Measurements from ENCODE around the gene RABEP2.
"Not testable (repeated sequence)": the region's sequence is repeated elsewhere in the genome, so short reads cannot be mapped to it uniquely, and the experiment has no call there.

Gene RABEP2

DNA sequence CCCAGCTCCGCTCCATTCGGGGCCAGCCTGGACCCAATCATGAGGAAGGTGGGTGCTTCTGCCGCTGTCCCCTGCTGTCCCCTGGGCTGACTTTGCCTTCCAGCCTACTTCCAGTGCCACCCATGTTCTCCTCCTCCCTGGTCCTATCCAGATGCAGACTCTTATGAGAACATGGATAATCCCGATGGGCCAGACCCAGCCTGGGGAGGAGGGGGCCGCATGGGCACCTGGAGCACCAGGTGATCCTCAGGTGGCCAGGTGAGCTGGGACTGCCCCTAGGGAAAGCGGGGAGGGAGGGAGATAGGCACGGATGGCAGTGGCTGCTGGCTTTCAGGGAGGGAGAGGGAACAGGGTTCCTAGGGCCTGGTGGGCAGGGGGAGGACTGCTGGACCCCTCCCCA is 13.7 kb upstream of the RABEP2 start:
- TF ChIP-seq GATA1 (IDR thresholded peaks at IDR 0.05; ENCODE audit: low read depth, low read length) = no peak
- no peak for TF ChIP-seq POLR2A (IDR thresholded peaks at IDR 0.05; ENCODE audit: low read length)
- DNase-seq = no peak

DNA sequence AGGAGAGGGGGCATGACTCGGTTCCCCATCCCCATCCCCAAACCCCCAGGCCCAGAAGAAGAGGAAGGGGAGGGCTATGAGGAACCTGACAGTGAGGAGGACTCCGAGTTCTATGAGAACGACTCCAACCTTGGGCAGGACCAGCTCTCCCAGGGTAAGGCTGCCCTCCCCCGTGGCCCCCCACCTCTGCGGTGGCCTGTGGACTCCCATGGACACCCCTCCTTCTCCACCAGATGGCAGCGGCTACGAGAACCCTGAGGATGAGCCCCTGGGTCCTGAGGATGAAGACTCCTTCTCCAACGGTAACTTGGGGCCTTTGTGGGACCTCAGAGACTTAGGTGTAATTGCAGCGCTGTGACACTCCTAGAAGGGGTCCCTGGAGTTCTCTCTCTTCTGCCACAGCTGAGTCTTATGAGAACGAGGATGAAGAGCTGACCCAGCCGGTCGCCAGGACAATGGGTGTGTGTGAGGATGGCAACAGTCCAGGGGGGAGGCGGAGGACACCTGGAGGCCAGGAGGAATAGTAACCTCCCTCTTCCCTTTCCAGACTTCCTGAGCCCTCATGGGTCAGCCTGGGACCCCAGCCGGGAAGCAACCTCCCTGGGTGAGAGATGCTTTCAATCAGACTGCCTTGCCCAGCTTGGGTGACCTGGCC is 12.3 kb upstream of the RABEP2 start:
- TF ChIP-seq POLR2A (IDR thresholded peaks at IDR 0.05; ENCODE audit: low read length) = no peak
- no peak for TF ChIP-seq GATA1 (IDR thresholded peaks at IDR 0.05; ENCODE audit: low read depth, low read length)

DNA sequence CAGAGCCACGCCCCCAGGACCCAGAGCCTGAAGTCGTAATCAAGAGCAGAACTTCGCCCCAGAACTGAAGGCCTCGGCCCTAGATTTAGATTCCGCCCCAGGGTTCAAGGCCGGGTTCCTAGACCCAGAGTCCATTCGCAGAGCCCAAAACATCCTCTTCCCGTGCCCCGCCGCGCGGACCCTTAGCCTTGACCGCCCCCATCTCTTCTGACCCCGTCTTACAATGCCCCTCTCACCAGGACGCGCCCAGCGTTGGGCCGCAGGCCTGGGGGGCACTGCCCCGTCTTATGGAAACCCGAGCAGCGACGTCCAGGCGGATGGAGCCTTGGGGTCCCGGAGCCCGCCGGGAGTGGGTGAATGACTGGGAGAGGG is 11.7 kb upstream of the RABEP2 start:
- DNase-seq = no peak
- TF ChIP-seq GATA1 (IDR thresholded peaks at IDR 0.05; ENCODE audit: low read depth, low read length) (no peak), POLR2A (IDR thresholded peaks at IDR 0.05; ENCODE audit: low read length) (no peak)

More for the DNA sequence above, 12.3 kb upstream of the RABEP2 start:
- DNase-seq = no peak

DNA sequence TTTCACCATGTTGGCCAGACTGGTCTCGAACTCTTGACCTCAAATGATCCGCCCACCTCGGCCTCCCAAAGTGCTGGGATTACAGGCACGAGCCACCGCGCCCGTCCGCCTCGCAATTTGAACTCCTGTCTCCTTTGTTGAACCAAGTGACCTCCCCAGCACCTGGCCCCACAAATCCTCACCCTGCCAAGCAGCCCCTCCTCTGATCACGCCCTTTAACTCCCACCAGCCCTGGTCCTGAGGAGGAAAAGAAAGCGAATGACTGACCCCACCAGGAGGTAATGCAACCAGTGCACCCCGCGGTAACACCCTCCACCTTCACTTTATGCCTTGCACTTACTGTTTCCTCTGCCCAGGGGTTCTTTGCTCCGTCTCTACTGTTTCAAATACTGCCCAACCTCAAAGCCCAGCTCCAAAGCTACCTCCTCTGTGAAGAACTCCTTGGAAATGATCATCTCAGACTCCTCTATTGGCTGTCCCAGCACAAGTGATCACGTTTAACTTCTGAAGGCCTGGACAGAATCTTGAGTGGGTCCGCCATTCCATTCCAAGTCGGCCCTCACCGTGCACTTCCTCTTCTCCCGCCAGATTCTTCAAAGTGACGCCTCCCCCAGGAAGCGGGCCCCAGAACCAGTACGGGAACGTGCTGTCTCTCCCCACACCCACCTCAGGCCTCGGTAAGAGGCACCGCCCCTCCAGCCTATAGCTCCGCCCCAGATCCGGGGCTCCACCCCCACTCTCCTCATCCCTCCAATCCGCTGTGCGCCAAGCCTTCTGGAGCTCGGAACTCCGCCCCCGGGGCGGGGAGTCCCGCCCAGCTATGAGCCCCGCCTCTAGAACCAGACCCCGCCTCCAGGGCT is 11.1 kb upstream of the RABEP2 start:
- DNase-seq = peak; percentile 87 to 92
- no peak for TF ChIP-seq GATA1 (IDR thresholded peaks at IDR 0.05; ENCODE audit: low read depth, low read length)
- TF ChIP-seq POLR2A (IDR thresholded peaks at IDR 0.05; ENCODE audit: low read length) = no peak

DNA sequence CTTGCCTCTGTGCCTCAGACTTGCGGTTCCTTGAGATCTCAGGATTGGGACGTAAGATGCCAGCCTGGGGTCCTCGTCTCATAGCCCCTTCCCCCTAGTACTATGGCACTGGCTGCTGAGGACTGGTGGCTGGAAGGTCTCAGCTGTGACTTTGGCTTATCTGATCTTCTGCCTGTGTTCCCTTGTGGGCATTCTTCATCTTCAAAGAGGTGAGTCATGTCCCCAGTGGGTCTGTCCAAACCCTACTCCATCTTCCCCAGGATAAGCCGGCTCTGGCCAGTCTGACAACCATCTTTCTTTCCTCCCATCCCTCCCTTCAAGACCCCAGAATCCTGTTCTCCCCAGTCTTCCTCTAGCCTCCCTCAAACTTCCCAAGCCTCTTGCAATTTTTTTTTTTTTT is 10.3 kb upstream of the RABEP2 start:
- TF ChIP-seq POLR2A (IDR thresholded peaks at IDR 0.05; ENCODE audit: low read length) = no peak
- TF ChIP-seq GATA1 (IDR thresholded peaks at IDR 0.05; ENCODE audit: low read depth, low read length) = no peak
- DNase-seq = no peak

DNA sequence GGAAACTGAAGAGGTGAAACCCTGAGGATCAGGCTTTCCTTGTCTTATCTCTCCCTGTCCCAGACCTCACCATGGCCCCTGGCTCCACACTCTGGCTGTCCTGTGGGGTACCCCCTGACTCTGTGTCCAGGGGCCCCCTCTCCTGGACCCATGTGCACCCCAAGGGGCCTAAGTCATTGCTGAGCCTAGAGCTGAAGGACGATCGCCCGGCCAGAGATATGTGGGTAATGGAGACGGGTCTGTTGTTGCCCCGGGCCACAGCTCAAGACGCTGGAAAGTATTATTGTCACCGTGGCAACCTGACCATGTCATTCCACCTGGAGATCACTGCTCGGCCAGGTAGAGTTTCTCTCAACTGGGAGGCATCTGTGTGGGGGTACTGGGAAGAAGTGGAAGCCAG is 8.1 kb upstream of the RABEP2 start:
- DNase-seq = no peak
- TF ChIP-seq POLR2A (IDR thresholded peaks at IDR 0.05; ENCODE audit: low read length) = no peak
- no peak for TF ChIP-seq GATA1 (IDR thresholded peaks at IDR 0.05; ENCODE audit: low read depth, low read length)

DNA sequence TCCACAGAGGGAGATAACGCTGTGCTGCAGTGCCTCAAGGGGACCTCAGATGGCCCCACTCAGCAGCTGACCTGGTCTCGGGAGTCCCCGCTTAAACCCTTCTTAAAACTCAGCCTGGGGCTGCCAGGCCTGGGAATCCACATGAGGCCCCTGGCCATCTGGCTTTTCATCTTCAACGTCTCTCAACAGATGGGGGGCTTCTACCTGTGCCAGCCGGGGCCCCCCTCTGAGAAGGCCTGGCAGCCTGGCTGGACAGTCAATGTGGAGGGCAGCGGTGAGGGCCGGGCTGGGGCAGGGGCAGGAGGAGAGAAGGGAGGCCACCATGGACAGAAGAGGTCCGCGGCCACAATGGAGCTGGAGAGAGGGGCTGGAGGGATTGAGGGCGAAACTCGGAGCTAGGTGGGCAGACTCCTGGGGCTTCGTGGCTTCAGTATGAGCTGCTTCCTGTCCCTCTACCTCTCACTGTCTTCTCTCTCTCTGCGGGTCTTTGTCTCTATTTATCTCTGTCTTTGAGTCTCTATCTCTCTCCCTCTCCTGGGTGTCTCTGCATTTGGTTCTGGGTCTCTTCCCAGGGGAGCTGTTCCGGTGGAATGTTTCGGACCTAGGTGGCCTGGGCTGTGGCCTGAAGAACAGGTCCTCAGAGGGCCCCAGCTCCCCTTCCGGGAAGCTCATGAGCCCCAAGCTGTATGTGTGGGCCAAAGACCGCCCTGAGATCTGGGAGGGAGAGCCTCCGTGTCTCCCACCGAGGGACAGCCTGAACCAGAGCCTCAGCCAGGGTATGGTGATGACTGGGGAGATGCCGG is 7.5 kb upstream of the RABEP2 start:
- TF ChIP-seq POLR2A (IDR thresholded peaks at IDR 0.05; ENCODE audit: low read length) (no peak), GATA1 (IDR thresholded peaks at IDR 0.05; ENCODE audit: low read depth, low read length) (no peak)
- no peak for DNase-seq

DNA sequence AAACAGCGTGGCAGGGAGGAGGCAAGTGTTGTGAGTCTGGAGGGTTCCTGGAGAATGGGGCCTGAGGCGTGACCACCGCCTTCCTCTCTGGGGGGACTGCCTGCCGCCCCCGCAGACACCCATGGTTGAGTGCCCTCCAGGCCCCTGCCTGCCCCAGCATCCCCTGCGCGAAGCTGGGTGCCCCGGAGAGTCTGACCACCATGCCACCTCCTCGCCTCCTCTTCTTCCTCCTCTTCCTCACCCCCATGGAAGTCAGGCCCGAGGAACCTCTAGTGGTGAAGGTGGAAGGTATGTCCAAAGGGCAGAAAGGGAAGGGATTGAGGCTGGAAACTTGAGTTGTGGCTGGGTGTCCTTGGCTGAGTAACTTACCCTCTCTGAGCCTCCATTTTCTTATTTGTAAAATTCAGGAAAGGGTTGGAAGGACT is 6.8 kb upstream of the RABEP2 start, which contains the start of gene CD19:
CD19 (plus strand) TSS at position 171 of the 425 bp plus-strand sequence; CDS start at position 201, 30 bp downstream.
- TF ChIP-seq GATA1 (IDR thresholded peaks at IDR 0.05; ENCODE audit: low read depth, low read length) = no peak
- TF ChIP-seq POLR2A (IDR thresholded peaks at IDR 0.05; ENCODE audit: low read length) = no peak
- DNase-seq = no peak

DNA sequence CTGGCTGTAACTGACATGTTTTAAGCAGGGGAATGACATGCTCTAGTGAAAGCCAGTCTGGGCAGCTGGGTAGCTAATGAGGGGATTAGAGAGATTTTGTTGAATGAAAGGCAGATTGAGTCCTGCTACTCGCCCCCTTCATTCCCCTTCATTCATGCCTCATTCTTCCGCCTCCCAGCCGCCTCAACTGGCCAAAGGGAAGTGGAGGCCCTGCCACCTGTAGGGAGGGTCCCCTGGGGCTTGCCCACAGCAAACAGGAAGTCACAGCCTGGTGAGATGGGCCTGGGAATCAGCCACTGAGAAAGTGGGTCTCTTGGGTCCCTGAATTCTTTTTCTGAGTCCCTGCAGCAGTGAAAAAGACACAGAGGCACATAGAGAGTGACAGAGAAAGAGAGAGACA is 5.6 kb upstream of the RABEP2 start:
- no peak for DNase-seq
- TF ChIP-seq POLR2A (IDR thresholded peaks at IDR 0.05; ENCODE audit: low read length) = no peak

DNA sequence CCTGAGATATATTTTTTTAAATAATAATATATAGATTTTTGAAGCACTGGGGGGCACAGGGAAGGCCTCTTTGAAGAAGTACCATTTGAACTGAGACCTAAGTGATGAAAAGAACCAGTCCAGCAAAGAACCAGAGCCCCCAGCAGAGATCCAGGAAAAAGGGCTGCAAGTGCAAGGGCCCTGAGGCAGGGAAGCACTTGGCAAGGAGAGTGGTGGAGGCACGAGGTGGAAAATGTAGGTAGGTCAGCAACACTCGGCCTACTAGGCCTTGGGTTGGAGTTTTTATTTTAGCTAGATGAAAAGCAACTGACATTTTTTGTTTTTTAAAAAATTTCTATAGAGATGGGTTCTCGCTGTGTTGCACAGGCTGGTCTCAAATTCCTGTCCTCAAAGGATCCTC is 5.2 kb upstream of the RABEP2 start:
- TF ChIP-seq POLR2A (IDR thresholded peaks at IDR 0.05; ENCODE audit: low read length) = no peak
- DNase-seq = no peak

DNA sequence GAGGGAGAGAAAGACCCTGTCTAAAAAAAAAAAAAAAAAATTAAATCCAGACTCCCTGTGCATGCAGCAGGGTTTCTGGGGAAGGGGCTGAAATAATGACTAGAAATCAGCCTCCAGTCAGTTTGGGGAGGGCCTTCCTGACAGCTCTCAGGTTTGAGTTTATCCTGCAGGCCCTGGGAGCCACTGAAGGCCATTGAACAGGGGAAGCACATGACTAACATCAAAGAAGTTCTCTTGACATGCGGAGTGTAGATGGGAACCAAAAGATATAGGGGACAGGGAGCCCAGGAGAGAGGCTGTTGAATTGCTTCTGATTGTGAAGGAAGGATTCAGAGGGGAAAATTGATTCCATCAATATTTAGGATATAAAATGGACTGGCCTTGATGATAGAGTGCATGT is 2.8 kb upstream of the RABEP2 start:
- no peak for TF ChIP-seq POLR2A (IDR thresholded peaks at IDR 0.05; ENCODE audit: low read length)
- no peak for TF ChIP-seq GATA1 (IDR thresholded peaks at IDR 0.05; ENCODE audit: low read depth, low read length)
- DNase-seq = no peak

DNA sequence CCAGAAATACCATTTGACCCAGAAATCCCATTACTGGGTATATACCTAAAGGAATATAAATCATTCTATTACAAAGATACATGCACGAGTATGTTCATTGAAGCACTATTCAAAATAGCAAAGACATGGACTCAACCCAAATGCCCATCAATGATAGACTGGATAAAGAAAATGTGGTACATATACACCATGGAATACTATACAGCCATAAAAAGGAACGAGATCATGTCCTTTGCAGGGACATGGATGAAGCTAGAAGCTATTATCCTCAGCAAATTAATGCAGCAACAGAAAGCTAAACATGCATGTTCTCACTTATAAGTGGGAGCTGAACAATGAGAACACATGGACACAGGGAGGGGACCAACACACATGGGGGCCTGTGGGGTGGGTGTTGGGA is 1.2 kb upstream of the RABEP2 start:
- DNase-seq = not testable (repeated sequence)

DNA sequence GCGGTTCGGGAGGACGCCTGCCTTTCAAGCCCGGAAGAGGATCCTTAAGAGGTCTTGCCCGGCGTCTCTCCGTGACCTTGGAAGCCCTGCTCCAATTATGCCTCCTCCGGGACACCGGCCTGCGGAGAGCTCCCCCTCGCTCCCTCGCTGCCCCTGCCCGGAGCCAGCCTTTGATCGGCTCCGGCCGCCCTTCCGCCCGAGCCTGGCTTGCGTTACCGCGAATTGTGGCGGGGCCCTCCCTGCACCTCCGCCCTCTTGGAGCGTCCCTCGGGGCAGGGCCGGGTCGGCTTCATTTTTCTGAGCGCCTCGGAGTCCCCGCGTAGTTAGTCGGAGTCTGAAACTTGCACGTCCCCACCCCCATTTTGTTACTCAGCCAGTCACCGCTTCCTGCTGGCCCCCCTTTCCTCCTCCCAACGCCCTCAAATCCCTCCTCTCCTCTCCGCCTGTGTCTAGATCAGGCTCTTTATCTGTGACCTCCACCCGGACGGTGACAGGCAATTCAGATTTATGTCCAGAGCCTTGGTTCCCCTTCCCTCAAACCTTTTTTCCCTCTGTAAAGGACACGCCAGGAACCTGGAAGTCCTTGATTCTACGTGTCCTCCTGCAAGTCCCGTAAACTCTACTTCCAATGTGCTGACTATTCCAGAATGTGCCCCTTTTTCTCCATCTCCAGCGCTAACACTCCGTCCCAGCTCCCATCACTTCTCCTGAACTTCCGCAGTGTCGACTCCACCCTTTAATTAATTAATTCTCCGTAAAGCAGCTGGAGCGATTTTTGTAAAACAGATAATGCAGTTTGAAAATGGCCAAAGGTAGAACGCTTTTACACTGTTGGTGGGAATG is 569 bp upstream of the RABEP2 start:
- TF ChIP-seq GATA1 (IDR thresholded peaks at IDR 0.05; ENCODE audit: low read depth, low read length) (no peak), POLR2A (IDR thresholded peaks at IDR 0.05; ENCODE audit: low read length) (no peak)
- peak; percentile 84 to 89 for DNase-seq

DNA sequence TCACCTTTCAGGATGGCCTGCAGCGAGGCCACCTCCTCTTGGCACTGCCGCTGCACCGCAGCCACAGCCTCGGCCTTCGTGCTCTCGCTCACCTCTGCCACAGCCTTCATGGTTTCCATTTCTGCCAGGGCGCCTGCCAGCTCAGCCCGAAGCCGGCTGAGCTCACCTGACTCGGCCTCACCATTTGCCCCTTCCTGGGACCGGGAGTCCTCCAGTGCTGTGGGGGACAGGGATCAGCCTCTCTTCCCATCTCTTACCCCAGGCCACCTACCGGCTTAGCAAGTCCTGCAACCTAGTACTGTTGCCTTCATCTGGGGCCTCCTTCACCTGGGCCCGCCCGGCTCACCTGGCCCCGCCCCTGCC is 658 bp downstream of the RABEP2 start:
- TF ChIP-seq POLR2A (IDR thresholded peaks at IDR 0.05; ENCODE audit: low read length) = no peak
- TF ChIP-seq GATA1 (IDR thresholded peaks at IDR 0.05; ENCODE audit: low read depth, low read length) = no peak
- DNase-seq = no peak

Data from erythroblast (primary cell).